NCI-H345 treated with DMSO at 0.1 percent for 48 hours (cell line): ENCODE measurements around the gene ALG5.

ENCODE experiments used
- DNase-seq: peaks from one replicate; lab custom pipeline; 2025; ENCODE audit not compliant: unreplicated experiment; lab: John Stamatoyannopoulos, UW

Gene ALG5

DNA sequence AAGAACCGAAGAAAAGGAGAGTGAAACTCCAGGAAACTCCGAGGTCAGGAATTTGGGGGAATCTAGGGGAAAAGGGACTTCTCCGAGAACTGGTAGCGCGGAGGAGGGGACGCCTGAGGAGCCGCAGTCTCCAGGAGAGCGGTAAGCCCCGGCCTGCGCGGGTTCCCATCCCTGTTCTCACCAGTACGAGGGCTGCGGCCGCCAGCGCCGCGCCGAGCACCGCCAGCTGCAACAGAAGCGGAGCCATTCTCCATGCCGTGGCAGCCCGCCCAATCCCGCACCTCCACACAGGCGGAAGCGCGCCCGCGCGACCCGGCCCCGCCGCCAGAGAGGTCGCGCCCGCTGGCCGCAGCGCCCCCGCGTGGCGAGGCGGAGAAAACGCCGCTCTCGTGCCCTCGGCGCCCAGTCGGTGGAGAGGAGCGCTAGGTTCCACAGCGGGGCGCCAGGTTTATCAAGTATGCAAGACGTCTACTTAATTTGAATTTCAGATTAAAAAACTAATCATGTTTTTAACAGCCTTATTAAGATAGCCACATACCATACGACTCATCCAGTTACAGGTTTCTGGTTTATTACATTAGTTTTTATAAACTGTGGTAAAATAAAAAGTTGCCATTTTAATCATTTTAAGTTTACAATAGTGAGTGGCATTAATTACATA lies at the start of gene ALG5:
Gene ALG5, minus strand, starts transcription at position 287 of the 661 bp plus-strand sequence. Its CDS starts 40 bp downstream, at position 247.
- DNase-seq = peak; percentile 76

DNA sequence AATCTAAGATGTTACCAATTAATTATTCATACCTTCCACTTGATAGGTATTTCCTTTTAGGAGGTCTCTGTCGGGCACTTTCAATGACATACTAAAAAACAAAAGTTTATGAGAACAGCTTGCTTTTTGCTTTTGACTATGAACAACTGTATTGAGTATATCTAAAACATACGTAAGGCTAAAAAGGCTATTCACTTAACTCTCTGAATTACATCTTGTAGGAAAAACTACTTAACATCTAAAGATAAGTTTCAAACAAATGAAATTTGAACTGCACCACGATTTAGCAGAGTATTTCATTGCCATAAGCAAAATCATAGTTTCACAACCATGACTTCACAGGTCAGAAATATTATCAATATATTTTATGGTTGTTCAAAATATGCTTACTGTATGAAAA lies 48.7 kb upstream of the ALG5 start:
- no peak for DNase-seq

GRCh38 chr13:37047032-37047431 lies 47.9 kb upstream of the ALG5 start:
- no peak for DNase-seq

- DNase-seq = no peak
Observed at GRCh38 chr13:37046062-37046461, 46.9 kb upstream of the ALG5 start.

DNA sequence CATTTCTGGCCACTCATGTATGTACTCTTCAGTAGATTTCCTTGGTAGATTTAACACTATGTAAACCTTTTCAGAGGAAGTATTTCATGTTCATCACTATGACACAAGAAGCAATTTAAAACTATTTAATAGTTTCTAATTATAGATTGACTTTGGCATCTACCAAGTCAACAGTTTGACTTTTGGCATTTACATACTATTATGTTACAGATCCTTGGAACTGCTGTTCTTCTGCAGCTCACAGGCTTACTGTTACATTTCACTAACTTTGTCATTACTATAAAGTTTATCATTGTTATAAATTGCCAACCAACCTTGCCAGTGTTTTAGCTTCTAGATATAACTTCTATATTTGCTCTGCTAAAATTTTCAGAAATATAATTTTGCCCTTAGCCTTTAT lies 41.6 kb upstream of the ALG5 start:
- DNase-seq = no peak

GRCh38 chr13:37039896-37040295 lies 40.8 kb upstream of the ALG5 start:
- DNase-seq = no peak

GRCh38 chr13:37037241-37037640 lies 38.1 kb upstream of the ALG5 start:
- no peak for DNase-seq

- no peak for DNase-seq
Observed at GRCh38 chr13:37029617-37030016, 30.5 kb upstream of the ALG5 start.

- DNase-seq = no peak
Observed at GRCh38 chr13:37027639-37028038, 28.5 kb upstream of the ALG5 start.

DNA sequence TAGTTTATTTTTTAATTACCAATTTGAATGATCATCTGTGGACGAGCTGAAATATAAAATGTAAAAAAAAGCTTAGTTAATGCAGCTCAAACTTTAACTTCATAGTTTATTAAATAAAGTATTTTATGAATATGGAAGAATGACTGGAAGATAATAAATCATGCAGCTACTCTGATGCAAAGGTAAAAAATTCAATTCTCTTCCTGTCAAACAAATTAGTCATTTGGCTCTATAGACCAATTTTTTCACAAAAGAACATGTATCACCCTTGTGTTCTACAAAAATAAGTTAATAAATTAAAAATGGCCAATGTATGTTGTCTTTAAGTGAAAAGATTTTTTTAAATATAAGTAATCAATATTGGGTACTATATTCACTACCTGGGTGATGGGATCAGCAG lies 27.6 kb upstream of the ALG5 start:
- DNase-seq = no peak

- DNase-seq = no peak
Observed at GRCh38 chr13:37023871-37024270, 24.7 kb upstream of the ALG5 start.

- no peak for DNase-seq
Observed at GRCh38 chr13:37014609-37015008, 15.5 kb upstream of the ALG5 start.

GRCh38 chr13:37011788-37012187 lies 12.6 kb upstream of the ALG5 start:
- DNase-seq = no peak

- DNase-seq = no peak
Observed at GRCh38 chr13:37011002-37011401, 11.9 kb upstream of the ALG5 start.

GRCh38 chr13:37010424-37010823 lies 11.3 kb upstream of the ALG5 start:
- no peak for DNase-seq

- DNase-seq = no peak
Observed at GRCh38 chr13:37009692-37010091, 10.6 kb upstream of the ALG5 start.

- no peak for DNase-seq
Observed at GRCh38 chr13:37001921-37002250, 2.7 kb upstream of the ALG5 start.

DNA sequence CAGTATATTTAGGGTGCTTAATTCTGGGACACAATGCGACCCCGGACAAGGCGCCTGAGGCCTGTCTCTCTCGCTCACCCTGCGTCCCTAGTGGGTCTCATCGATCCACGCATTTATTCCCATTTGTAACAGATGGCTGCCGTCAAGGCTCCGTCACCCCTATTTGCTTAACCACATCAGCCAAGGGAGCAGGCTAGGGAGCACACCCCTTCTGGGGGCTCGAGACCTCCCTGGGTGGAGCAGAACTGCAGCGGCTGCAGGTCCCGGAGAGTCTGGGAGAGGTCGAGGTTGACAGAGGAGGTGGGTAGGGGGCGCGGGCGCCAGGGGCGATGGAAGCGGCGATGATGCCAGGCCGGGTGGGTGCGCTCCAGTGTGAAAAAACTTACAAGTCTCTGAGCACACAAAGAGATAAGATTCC lies 507 bp downstream of the ALG5 start:
- peak; percentile 11 for DNase-seq

DNA sequence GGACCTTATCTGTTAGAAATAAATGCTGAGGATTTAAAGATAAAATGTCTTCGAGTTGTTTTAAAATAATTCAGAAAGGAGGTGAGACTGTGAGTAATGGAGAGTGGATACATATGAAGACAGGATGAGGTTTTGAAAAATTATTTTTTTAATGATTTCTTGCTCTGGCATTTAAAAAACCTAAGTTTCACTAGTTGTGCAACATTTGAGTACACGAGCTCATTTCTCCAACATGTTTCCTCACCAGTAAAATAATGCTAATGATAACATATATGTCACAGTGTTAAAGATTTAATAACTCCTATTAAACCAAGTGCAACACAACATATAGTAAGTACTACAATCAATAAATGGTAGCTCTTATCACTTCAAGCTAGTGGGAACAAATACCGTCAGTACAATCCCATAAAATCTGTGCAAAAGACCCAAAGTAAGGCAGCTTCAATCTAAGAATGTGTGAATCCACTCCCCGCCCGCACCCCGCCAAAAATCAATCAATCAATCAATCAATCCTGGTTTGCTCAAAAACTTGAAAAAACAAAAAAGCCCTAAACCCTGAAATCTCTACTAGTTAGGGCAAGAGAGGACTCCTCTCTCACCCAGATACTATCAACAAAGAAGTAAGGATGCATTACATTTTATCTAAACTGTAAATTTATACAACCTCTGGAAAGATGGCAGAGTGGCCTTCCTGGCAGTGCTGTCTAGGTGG lies 1.3 kb downstream of the ALG5 start:
- DNase-seq = no peak

DNA sequence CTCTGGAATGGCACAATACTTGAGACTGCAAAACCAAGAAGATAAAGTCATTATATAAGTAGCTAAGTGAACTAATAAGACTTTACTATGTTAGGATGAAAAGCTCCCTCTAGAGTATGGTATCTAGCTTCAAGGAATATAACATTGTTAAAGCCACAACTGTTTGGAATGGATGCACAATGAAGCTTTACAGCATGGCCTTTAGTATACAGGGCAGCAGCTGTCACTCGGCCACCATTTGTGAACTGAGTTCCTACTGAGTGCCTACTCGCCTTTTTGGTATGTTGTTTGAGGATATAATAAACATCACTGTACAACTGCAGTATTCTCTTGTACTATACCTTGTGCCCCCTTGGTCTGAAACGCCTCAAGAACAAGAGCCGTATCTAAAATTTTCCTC lies 6.8 kb downstream of the ALG5 start:
- no peak for DNase-seq

DNA sequence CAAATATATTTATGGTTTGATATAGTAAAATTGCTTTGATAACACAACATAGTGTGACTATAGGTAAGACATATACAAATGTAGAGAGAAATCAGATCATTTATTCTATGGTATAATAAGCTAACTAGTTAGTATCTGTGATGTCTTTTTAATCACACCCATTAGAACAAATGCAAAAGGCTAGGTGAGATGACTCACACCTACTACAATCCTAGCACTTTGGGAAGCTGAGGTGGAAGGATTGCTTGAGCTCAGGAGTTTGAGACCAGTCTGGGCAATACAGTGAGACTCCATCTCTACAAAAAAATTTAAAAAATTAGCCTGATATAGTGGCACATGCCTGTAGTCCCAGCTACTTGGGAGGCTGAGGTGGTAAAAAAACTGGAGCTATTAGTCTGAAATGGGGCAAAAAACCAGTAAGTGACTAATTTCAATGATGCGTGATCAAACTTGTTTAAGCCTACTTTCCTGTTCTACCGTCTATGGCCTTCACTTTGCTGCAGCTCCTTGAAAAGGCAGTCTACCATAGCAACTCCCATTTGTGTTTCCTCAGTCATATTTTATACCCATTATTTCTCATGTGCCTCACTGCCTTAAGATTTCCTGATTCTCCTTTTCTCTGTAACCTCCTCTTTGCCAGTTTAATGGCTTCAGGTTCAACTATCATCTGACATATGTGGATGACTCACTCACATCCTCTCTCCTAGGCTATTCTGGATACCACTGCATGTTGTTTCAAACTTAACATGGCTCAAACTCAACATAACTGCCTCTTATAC lies 12.5 kb downstream of the ALG5 start:
- DNase-seq = no peak

DNA sequence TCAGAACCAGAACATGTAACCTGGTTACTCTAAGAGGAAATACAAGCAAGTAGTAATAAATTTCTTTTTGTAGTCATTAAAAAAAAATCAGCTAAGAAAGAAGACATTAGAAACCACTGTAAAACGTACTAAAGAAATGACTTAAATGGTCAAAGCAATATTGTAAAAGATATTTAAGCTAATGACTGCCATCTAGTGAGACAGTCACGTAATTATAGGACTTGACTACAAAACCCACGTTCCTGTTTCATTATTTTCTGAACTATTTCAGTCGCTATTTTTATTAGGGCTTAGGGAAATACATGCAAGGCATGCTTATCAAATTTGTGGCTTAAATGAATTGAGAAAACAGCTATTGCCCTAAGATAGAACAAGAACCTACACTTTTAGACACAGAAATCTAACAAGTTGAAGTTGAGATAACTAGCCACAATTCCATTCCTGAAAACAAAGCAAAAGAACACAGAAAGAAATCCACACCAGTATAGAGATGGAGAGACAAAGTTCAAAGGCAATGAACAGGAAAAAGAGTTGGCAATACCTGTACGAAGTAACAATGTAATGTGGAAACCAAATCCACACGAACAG lies 17.9 kb downstream of the ALG5 start:
- peak; percentile 24 for DNase-seq
